SK-N-SH treated with all-trans-retinoic acid at 6 μM for 48 hours (cell line): Measurements from ENCODE around the gene PHLDB3.

Experiments used
- CSRNP3 ChIP-seq: fragments of 250-450 bp; sonication (Bioruptor Pico); IDR thresholded peaks from 2 replicates; pipeline ENCODE4 v1.5.1; 2021; ENCODE audit warnings: mild to moderate bottlenecking, moderate library complexity
- TCF4 ChIP-seq: fragments of 250-450 bp; sonication (Bioruptor Pico); IDR thresholded peaks from 2 replicates; pipeline ENCODE4 v1.8.0; 2021; ENCODE audit warnings: mild to moderate bottlenecking, moderate library complexity, borderline replicate concordance

- TF ChIP-seq CSRNP3 (CRISPR knock-in tag) (no peak), TCF4 (CRISPR knock-in tag) (no peak)
Measured at GRCh38 chr19:43510713-43511112, 6.2 kb upstream of the PHLDB3 start.
